HG02884 (cell line): Measurements from ENCODE around the gene NT5E.
"Not testable (repeated sequence)": the region's sequence is repeated elsewhere in the genome, so short reads cannot be mapped to it uniquely, and the experiment has no call there.

ENCODE experiments used
- ATAC-seq: cut with Tn5 transposase; IDR thresholded peaks from one replicate; pipeline ENCODE4 v1.9.1; 2021; ENCODE audit warnings: mild to moderate bottlenecking, moderate library complexity; ENCODE audit not compliant: unreplicated experiment

NT5E gene

DNA sequence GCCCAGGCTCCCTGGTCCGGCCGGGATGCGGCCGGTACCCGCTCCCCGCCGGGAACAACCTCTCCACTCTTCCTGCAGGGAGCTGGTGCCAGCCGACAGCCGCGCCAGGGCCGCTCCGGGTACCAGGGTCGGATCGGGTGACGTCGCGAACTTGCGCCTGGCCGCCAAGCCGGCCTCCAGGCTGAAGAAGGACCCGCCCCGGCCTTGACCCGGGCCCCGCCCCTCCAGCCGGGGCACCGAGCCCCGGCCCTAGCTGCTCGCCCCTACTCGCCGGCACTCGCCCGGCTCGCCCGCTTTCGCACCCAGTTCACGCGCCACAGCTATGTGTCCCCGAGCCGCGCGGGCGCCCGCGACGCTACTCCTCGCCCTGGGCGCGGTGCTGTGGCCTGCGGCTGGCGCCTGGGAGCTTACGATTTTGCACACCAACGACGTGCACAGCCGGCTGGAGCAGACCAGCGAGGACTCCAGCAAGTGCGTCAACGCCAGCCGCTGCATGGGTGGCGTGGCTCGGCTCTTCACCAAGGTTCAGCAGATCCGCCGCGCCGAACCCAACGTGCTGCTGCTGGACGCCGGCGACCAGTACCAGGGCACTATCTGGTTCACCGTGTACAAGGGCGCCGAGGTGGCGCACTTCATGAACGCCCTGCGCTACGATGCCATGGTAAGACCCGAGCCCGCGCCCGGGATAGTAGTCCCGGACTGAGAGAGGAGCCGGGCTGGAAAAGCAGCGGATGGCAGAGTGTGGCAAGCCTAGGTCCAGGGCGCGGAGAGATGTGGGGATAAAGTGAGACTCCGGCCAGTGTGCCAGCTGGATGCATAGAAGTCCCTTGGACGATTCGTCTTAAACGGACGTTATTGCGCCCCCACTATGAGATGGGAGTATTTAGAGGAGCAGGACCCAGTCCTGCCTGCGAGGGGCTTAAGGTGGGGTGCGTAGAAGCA is at the start of gene NT5E:
Gene NT5E (plus strand): TSS at position 266 of the 942 bp plus-strand sequence. CDS start 57 bp downstream, at position 323.
- ATAC-seq = peak; percentile 69

DNA sequence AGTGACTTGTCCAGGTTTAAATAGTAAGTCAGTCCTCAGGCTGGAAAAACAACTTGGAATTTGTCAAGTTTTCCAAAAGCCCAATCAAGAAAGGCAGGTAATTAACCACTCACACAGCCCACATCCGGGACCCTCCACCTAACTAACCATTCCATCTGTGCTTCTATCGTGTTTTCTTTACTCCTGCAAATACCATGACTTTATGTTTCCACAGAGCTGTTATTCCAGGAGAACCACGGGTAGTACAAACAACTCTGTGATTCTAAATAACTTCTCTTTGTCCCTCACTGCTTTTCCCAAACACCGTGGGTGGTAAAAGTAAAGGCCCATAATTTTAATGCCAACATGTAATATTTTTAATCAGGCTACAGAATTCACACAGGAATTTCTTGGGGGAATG is 49.6 kb upstream of the NT5E start:
- no peak for ATAC-seq

DNA sequence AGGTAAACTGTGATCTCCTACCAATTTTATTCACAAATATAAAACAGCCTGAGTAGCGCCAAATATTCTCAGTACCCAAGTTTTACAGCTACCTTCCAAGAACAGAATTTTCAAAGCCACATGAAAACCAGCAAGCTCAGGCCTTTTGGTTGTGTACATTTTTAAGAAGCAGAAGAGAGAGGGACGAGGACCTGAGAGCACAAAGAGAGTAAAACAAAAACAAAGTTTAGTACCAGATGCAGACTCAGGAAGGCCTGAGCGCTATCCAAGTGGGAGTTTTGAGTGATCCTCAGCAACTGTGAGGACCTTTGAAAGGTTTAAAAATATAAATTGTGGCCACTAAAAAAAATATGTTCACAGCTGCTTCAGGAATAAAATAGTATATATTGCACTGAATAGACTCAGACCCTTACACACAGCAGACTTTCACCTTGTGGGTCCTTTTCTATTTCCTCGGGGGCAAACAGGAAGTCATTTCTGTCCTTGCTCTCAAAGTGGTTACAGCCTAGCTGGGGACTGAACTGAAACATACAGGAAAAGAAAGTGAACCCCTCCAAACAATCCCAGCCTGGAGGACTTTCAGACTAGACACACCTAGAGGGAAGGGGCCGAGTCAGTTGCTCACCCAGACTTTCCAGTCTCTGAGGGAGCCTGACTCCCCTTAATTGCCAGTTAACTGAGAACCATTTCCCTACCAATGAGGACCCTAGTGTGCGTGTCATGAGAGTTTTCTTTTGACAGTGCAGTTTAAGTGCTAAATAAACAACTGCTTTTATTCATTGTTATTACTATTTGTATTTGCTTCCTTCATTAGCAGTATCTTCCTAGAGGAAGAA is 48.5 kb upstream of the NT5E start:
- no peak for ATAC-seq

DNA sequence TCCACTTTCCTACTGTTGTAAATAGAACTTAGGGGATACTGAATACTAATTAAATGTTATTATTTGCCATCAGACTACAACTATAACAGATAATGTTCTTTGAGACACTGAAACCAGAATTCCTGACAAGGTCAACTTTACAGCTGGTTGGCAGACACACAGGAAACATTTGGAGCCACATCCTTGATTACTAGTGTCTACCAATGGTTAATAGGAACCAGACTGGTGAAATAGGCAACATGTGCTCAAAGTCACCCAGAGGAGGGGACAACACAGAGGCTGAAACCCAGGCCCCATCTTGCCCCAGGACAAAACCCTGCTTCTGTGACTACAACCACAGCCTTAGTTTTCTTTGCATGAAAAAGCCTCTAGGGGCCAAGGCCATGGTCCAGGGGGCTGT is 47.8 kb upstream of the NT5E start:
- no peak for ATAC-seq

DNA sequence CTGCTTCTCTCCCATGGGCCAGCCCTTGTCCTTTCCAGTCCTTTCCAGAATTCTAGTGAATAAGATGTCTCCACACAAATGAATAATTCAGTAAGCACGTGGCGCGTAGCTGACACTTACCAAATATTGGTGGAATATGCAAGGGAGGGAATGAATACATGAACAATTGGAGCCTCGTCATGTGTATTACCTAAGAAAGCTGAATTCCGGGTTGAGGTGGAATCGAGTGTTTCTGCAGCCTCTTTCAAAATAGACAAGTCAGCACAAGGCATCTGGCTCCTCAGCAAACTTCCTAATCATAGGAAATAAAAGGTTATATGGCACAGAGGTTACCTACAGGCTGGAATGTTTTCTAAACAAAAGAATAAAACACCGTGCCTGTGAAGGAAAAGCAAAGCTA is 47.0 kb upstream of the NT5E start:
- no peak for ATAC-seq

DNA sequence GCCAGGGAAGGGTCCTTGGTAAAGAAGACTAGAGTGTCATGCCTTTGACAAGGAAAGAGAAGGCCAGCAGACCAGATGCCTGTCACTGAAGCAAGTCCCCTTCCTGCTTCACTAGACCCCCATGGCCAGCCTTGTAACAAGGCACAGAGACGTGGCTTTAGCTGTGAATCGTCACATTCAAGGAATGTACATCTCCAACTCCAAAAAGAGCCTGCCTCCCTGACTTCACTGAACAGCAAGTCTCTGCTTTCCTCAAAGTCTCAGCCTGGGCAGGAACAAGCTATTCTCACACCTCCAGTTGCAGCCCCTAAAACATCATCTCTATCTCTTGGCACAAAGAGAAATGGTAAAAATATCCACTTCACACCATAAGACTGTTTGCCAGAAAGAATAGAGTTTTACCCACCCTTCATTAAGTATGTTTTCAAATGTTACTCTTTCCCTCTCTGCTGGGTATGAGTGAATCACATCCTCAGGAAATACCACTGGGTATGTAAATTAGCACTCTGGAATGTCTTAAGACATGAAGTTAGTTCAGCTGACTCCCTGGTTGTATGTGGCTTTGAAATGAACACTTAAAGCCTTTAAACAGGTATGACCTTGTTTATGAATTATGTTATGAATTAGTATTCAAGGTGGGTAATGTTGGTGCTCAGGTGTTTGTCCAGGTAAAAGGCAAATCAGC is 46.4 kb upstream of the NT5E start:
- no peak for ATAC-seq

DNA sequence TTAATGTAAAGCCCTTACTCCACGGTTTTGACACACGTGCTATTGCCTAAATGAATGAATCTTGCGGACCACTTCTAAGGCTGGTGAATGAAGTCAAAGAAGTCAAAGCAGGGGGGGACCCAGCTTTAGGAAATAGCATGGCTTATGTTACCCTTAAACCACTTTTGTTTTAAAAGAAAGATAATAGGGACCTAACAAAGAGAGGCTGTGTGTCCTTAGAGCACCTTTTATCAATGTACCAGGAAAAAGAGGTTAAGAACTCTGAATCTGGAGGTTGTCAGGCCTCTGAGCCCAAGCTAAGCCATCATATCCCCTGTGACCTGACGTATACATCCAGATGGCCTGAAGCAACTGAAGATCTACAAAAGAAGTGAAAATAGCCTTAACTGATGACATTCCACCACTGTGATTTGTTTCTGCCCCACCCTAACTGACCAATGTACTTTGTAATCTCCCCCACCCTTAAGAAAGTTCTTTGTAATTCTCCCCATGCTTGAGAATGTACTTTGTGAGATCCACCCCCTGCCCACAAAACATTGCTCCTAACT is 45.8 kb upstream of the NT5E start:
- not testable (repeated sequence) for ATAC-seq

DNA sequence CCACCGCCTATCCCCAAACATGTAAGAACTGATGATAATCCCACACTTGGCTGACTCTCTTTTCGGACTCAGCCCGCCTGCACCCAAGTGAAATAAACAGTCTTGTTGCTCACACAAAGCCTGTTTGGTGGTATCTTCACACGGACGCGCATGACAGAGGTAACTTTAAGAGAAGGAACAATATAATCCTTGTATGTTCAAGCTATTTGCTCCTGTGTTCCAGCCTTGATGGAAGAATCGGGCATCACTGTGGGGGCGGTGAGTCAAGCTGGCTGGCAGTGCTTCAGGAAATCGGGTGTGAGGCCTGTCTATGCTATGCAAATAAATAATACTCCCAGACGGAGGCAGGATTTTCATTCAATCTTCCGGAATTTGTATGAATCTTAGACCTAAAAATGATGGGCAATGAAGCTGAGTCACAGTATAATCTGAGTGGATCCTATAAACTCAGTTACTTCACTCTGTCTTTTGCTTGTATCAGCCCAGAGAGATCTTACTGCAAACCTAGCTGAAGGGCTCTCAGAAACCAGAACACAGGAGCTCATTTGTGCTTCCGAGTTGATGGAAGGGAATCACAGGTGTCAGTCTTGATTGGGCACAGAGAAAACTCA is 45.2 kb upstream of the NT5E start:
- ATAC-seq = no peak

DNA sequence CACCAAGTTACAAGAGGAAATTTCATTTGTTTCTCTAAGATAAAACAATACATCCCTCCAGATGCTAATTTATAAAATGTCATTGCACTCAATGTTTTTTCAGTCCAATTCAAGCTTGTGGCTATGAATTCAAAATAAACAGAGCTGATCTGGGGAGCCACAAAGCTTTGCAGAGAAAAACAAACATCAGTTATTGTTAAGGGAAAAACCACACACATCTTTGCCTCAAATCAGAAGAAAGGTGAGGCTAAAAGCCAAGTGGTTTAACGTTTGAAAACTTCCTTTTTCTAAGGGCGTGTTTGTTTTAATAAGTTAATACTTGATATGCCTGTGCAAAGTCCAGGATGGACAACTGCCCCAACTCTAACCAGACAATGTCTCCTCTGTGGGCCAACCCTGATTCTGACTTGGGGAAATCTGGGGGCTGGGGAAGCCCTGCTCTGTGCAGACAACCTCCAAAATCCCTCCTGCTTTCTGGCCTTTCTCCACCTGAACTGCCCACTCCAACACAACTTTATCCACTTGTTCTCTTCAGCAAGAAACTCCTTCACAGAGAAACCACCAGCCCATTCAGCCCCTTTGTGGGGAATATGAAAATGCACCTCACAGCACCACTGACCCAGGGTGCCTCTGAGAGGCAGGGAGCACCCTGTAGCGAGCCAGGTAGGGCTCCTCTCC is 44.6 kb upstream of the NT5E start:
- no peak for ATAC-seq

DNA sequence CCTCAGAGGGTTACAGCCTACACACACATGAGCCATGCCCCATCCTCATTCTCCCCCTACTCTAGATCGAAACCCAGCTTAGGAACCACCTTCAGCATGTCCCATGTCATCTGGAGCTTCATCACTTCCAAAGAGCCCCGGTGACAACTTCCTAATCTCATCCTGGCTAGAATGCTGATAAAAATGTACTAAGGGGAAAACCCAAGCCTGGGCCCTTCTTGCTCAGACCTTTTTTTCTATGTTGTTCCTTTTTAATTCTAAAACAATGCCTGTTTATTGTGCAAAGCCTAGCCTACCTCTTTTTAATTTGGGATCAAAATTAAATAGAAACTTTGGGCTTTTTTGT is 44.1 kb upstream of the NT5E start:
- ATAC-seq = no peak

DNA sequence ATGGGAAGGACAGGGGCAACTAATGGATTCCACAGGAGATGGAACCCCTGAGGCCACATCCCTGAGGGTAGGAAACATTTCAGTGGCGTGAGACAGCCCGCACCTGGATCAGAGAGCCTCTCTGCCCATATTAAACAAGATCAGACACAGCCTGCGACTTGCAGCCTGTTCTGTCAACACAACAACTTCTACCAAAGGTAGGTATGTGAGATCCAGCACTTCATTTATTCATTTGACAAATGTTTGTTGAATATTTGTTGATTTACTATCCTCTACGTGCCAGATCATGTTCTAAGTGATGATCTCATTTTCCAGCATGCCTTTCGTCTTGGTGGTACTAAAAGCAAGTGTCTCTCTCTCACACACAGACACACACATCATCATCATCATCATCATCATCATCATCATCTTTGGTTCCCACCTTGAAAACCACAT is 43.2 kb upstream of the NT5E start:
- no peak for ATAC-seq

DNA sequence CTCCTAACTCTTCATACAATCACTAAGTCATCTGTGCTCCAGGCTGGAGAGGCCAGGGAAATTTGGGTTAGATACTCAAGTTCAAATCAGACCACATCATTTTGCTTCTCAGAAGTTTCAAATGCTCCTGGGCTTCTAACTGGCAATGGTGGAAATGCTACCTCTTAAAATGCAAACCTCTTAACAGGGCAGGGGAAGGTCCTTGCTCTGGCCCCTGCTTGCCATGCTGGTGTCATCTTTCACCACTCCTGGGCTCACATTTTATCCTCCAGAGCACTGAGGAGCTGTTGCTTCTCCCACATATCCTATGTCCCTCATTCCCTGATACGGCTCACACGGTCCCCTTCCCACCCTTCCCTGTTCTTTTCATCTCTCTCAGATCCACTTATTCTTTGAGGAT is 41.8 kb upstream of the NT5E start:
- no peak for ATAC-seq

DNA sequence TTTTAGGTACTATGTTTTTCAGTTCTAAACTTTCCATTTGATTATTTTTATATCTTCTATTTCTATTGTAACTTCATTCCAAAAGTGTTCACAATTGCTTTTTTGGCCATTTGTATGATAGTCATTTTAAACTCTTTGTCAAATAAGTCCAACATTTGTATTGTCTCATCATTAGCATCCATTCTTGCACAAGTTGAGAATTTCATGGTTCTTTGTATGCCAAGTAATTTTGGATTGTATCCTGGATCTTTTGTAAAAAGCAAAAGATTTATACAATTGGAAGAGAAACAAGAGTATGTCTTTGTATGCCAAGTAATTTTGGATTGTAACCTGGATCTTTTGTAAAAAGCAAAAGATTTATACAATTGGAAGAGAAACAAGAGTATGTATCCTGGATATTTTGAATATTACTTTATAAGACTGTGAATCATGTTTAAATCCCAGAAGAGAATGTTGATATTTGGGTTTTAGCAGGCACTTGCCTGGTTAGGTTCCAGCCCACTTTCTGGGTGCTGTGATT is 36.9 kb upstream of the NT5E start:
- ATAC-seq = no peak

DNA sequence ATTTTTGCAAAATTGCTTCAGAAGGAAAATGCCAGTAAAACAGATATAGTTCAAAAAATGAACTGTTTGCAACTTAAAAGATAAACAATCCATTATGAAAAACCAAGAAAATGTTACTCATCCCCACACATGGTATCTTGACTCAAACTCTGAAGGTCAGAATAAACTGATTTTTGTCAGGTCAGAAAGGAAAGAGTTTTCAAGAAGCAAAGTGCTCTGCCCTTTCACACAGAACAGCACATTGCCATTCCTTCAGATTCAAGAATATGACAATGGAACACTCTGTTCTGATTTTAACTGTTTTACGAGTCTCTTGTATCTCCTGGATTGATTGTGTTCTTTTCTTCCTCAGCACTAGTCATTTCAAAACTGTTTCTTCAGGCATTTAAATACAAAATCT is 33.8 kb upstream of the NT5E start:
- ATAC-seq = no peak

DNA sequence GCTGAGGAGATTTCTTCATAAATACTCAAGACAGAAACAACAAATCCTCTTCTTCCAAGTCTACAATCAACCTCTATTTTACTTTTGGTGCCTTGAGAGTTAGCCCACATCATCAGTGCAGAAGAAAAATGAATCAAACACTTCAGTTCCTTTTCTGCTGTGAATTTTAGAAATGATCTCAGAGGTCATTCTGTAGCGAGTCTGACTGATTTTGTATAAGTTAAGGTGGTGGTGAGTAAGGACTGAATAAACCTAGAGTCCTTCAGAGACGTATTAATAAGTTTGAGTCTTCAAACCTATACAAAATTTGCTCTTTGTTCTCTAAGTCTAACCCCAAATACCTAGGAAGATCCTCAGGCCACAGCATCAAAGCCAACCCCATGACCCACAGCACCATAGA is 33.1 kb upstream of the NT5E start:
- ATAC-seq = no peak

DNA sequence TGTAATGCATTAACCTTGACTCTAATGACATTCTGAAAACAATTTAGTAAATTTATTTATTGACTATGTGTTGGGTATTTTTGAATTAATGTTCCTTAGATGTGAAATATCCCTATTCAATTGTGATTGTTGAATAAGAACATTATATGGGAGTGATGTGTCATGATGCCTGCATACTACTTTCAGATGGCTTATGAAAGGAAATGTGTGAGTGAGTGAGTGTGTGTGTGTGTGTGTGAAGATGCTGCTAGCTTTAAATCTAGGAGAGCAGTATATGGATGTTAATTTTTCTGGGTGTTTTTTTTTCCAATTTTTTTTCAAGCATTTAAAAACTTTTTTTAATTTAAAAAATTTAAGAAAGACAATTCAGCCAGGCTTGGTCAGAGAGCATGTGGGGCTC is 32.5 kb upstream of the NT5E start:
- ATAC-seq = no peak

DNA sequence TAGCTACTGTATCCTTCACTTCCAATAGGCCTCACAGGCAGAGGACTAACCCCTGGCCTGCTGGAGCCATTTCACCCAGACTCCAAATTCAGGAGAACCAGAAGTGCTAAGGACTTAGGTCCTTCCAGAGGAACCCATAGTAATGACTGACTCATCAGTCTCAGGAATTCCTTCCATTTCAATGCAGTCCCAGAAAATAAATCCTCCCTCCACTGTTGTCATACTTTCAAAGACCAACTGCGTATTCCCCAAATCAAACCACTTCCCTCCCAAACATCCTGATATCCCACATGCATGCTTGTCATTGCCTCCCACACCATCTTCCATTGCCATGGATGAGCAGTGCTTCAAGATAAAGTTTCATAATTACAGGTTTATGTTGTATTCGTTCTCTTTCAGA is 31.8 kb upstream of the NT5E start:
- ATAC-seq = no peak

DNA sequence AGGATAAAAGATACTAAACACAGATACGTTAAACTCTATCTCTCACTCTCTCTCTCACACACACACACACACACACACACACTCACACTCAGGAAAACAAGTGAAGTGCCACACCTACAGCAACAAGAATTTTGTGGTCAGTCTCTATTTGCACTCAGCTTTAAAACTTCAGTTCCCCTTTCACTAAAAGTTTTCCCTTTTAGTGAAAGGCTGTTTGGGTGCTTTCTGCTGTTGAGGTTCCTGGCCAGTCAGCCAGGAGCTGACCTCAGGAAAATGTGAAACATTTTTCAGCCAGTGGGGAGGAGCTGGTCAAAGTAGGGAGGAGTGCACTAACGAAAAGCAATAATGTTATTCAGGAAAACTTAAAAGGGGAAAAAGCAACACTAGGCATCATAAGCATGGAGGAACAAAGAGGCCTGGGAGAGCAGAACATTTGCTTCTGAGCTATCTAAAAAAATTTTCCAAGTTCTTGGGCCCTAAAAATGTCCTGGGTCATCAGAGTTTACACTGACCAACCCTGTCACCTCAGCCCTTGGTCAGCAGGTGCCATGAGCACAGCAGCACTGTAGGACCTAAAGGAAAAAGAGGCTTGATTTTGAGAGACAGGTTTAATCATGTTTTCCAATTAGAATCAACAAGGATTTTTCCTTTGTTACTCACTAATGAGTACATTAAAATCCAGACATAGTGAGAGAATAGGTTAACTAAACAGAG is 30.7 kb upstream of the NT5E start:
- ATAC-seq = peak; percentile 62

DNA sequence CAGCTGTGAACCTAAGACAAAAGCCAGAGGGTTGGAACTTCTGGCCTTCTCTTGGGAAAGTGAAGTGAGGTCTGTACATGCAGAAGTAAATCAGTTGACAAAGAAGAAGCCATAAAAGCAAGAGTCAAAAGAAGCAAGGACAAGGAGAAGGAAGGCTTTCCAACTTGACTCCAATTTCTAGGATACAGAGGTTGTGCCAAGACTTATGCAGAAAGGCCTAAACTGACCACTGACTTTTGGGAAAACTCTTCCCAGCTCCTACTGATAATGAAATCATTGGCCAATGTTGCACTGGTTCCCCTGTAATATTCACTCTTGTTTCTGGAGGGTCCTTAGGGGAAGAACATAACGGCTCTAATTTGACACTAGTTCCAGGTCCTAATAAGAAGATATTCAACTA is 29.3 kb upstream of the NT5E start:
- no peak for ATAC-seq
